Neural cell (in vitro differentiated cells): ENCODE measurements around the gene ECEL1. TPM values are rescaled to one million over a fixed set of nuclear protein-coding genes. Genes with fewer than 3 reads are reported as not detected.
"Not testable (repeated sequence)": the region's sequence is repeated elsewhere in the genome, so short reads cannot be mapped to it uniquely, and the experiment has no call there.

Source experiments
- H2AFZ ChIP-seq: fragments of 200-600, 300-800 bp; sonication (generic), shearing (Covaris generic); 2 replicates; pipeline ENCODE4 v1.6.0; 2014; ENCODE audit warnings: low read depth, mild to moderate bottlenecking, antibody characterized with exemption, low read length, moderate library complexity
- H3F3A ChIP-seq: fragments of 200-600 bp; shearing (Covaris generic); 2 replicates; pipeline ENCODE4 v1.6.1; 2016; ENCODE audit warnings: mild to moderate bottlenecking, moderate library complexity, mixed read lengths, antibody characterized with exemption, low read length; ENCODE audit not compliant: insufficient read depth, poor library complexity, severe bottlenecking
- H3K27ac ChIP-seq: fragments of 200-600, 300-800 bp; sonication (generic), shearing (Covaris generic); 2 replicates; pipeline ENCODE4 v1.5.1; 2014; ENCODE audit warnings: mild to moderate bottlenecking, low read length, moderate library complexity
- H3K27me3 ChIP-seq: fragments of 300-800, 200-600 bp; sonication (generic), shearing (Covaris generic); 2 replicates; pipeline ENCODE4 v1.6.0; 2014; ENCODE audit warnings: mild to moderate bottlenecking, low read depth, low read length, moderate library complexity; ENCODE audit not compliant: insufficient read depth
- H3K36me3 ChIP-seq: fragments of 300-800, 200-600 bp; sonication (generic), shearing (Covaris generic); 2 replicates; pipeline ENCODE4 v1.5.1; 2014; ENCODE audit warnings: mild to moderate bottlenecking, antibody characterized with exemption, low read length, moderate library complexity; ENCODE audit not compliant: insufficient read depth
- H3K4me2 ChIP-seq: fragments of 300-800, 200-600 bp; sonication (generic), shearing (Covaris generic); 2 replicates; pipeline ENCODE4 v1.6.0; 2014; ENCODE audit warnings: mild to moderate bottlenecking, low read length
- H3K4me3 ChIP-seq: fragments of 300-800, 200-600 bp; sonication (generic), shearing (Covaris generic); 2 replicates; pipeline ENCODE4 v1.5.1; 2014; ENCODE audit warnings: mild to moderate bottlenecking, low read length, moderate library complexity
- H3K79me2 ChIP-seq: fragments of 200-600 bp; shearing (Covaris generic); replicated peaks from 2 replicates; pipeline ENCODE4 v1.6.0; 2014; ENCODE audit warnings: mild to moderate bottlenecking, low read length, moderate library complexity; ENCODE audit not compliant: insufficient read depth
- H3K9ac ChIP-seq: fragments of 300-800, 200-600 bp; sonication (generic), shearing (Covaris generic); 2 replicates; pipeline ENCODE4 v1.6.1; 2016; ENCODE audit warnings: mild to moderate bottlenecking, low read length, mixed read lengths
- H3K9me2 ChIP-seq: fragments of 200-600 bp; shearing (Covaris generic); 2 replicates; pipeline ENCODE4 v1.6.1; 2016; ENCODE audit warnings: mild to moderate bottlenecking, low read length, mixed read lengths; ENCODE audit not compliant: insufficient read depth
- H3K9me3 ChIP-seq: fragments of 200-600, 300-800 bp; sonication (generic), shearing (Covaris generic); 2 replicates; pipeline ENCODE4 v1.6.1; 2016; ENCODE audit warnings: mild to moderate bottlenecking, mixed run types, low read length, moderate library complexity, mixed read lengths
- H4K20me1 ChIP-seq: fragments of 200-600 bp; shearing (Covaris generic); 2 replicates; pipeline ENCODE4 v1.6.1; 2016; ENCODE audit warnings: mild to moderate bottlenecking, mixed run types; ENCODE audit not compliant: insufficient read depth
- CTCF ChIP-seq: fragments of 450-650 bp; IDR thresholded peaks from 2 replicates; pipeline ENCODE4 v1.5.1; 2014; ENCODE audit warnings: antibody characterized with exemption, mild to moderate bottlenecking, moderate library complexity; ENCODE audit not compliant: poor library complexity, severe bottlenecking
- EP300 ChIP-seq: fragments of 450-650 bp; conservative IDR thresholded peaks from 2 replicates; pipeline ENCODE4 v1.6.1; 2014; ENCODE audit warnings: antibody characterized with exemption, mild to moderate bottlenecking, moderate library complexity; ENCODE audit not compliant: poor library complexity, severe bottlenecking
- EZH2 ChIP-seq: fragments of 200-600, 300-800 bp; shearing (Covaris generic), sonication (generic); IDR thresholded peaks from 2 replicates; pipeline ENCODE4 v1.6.1; 2014; ENCODE audit warnings: antibody characterized with exemption, low read length, borderline replicate concordance, mild to moderate bottlenecking; ENCODE audit not compliant: insufficient read depth, poor library complexity, severe bottlenecking
- MXI1 ChIP-seq: fragments of 450-650 bp; conservative IDR thresholded peaks from 2 replicates; pipeline ENCODE4 v1.6.1; 2014; ENCODE audit warnings: antibody characterized with exemption, mild to moderate bottlenecking; ENCODE audit not compliant: poor library complexity, severe bottlenecking
- POLR2AphosphoS5 ChIP-seq: IDR thresholded peaks from 2 replicates; pipeline ENCODE4 v1.6.1; 2012
- RAD21 ChIP-seq: fragments of 450-650 bp; conservative IDR thresholded peaks from 2 replicates; pipeline ENCODE4 v1.6.1; 2014; ENCODE audit warnings: antibody characterized with exemption, mild to moderate bottlenecking, moderate library complexity
- REST ChIP-seq: IDR thresholded peaks from 2 replicates; pipeline ENCODE4 v1.6.1; 2012; ENCODE audit warnings: borderline replicate concordance
- SMC3 ChIP-seq: fragments of 450-650 bp; conservative IDR thresholded peaks from 2 replicates; pipeline ENCODE4 v1.6.1; 2014; ENCODE audit warnings: antibody characterized with exemption, mild to moderate bottlenecking, moderate library complexity; ENCODE audit not compliant: poor library complexity
- TAF1 ChIP-seq: IDR thresholded peaks from 2 replicates; pipeline ENCODE4 v1.6.1; 2012; ENCODE audit warnings: low read depth
- polyA plus RNA-seq: library from polyadenylated mRNA; depleted of rRNA; stranded (reverse); fragments of >200 nt; gene quantifications from 2 replicates; pipeline ENCODE4 v1.2.3, GENCODE V29; 2014

ECEL1 gene
- polyA plus RNA-seq, 1 donor from 2014 or later: 60.9 TPM

GRCh38 chr2:232434091-232434490, 53.5 kb downstream of the ECEL1 start:
- Histone ChIP-seq H3K27ac (no peak overlapping the region), H3K27me3 (no peaks in the 10 kb centered on the region), H3K9me2 (no peaks in the 10 kb centered on the region), H2AFZ (no peak overlapping the region), H3K36me3 (no peaks in the 10 kb centered on the region), H3F3A (no peaks in the 10 kb centered on the region), H3K4me3 (no peak overlapping the region), H3K9me3 (no peaks in the 10 kb centered on the region), H3K79me2 (no peaks in the 10 kb centered on the region), H4K20me1 (no peaks in the 10 kb centered on the region), H3K9ac (no peak overlapping the region), H3K4me2 (no peak overlapping the region)
- TF ChIP-seq CTCF (no peak), EP300 (no peak)

GRCh38 chr2:232433622-232434021, 54.0 kb downstream of the ECEL1 start:
- not testable (repeated sequence) for H3K27me3 ChIP-seq, H3K27ac ChIP-seq, H4K20me1 ChIP-seq, H3K9ac ChIP-seq, H3K9me3 ChIP-seq, H3K9me2 ChIP-seq, H3K36me3 ChIP-seq, H2AFZ ChIP-seq, H3K79me2 ChIP-seq, H3K4me3 ChIP-seq, H3K4me2 ChIP-seq, H3F3A ChIP-seq

GRCh38 chr2:232432598-232433184, 54.9 kb downstream of the ECEL1 start:
- Histone ChIP-seq H3K9me2 (no peaks in the 10 kb centered on the region), H3K4me2 (no peak overlapping the region), H3K9ac (no peak overlapping the region), H3K27me3 (no peaks in the 10 kb centered on the region), H3K27ac (no peak overlapping the region), H3K36me3 (no peaks in the 10 kb centered on the region), H2AFZ (no peak overlapping the region), H3F3A (no peaks in the 10 kb centered on the region), H3K79me2 (no peaks in the 10 kb centered on the region), H4K20me1 (no peaks in the 10 kb centered on the region), H3K4me3 (no peak overlapping the region), H3K9me3 (no peaks in the 10 kb centered on the region)
- TF ChIP-seq TAF1: no peak
- TF ChIP-seq RAD21: no peak
- TF ChIP-seq MXI1: no peak
- TF ChIP-seq EP300: no peak
- no peak for TF ChIP-seq EZH2
- no peak for TF ChIP-seq POLR2AphosphoS5
- TF ChIP-seq CTCF: no peak
- no peak for TF ChIP-seq REST
- no peak for TF ChIP-seq SMC3
